RPMI7951 (cell line): Measurements from ENCODE around the gene IFNL3. TPM values are rescaled to one million over a fixed set of nuclear protein-coding genes. Genes with fewer than 3 reads are reported as not detected.
"Not testable (repeated sequence)": the region's sequence is repeated elsewhere in the genome, so short reads cannot be mapped to it uniquely, and the experiment has no call there.

Experiments used
- DNase-seq: peaks from one replicate; pipeline ENCODE4 v3.0.0-alpha.2; 2012; ENCODE audit warnings: low read depth
- total RNA-seq: library from RNA; depleted of rRNA; stranded (reverse); fragments of >200 nt; shearing (Covaris generic); gene quantifications from 2 replicates; pipeline ENCODE4 v1.2.3, GENCODE V29; 2014

IFNL3 gene
- total RNA-seq, 1 experiment from 2014 or later = not detected

GRCh38 chr19:39253374-39254149, 8.8 kb upstream of the IFNL3 start:
- no peak for DNase-seq

GRCh38 chr19:39252458-39252857, 7.7 kb upstream of the IFNL3 start:
- no peak for DNase-seq

GRCh38 chr19:39251846-39252245, 7.0 kb upstream of the IFNL3 start:
- no peak for DNase-seq

GRCh38 chr19:39251081-39251480, 6.3 kb upstream of the IFNL3 start:
- no peak for DNase-seq

- no peak for DNase-seq
These were observed 4.0 kb upstream of the IFNL3 start, which contains the start of gene IFNL4 for GRCh38 chr19:39248806-39249205. Gene IFNL4, minus strand, starts transcription at chr19:39248856.

- DNase-seq = no peak
These were observed 3.2 kb upstream of the IFNL3 start for GRCh38 chr19:39247701-39248664.

- peak; percentile 40 for DNase-seq
These were observed 2.3 kb upstream of the IFNL3 start for GRCh38 chr19:39246951-39247669.

GRCh38 chr19:39245166-39245565, 360 bp upstream of the IFNL3 start:
- DNase-seq = not testable (repeated sequence)

- DNase-seq = not testable (repeated sequence)
These were observed 1.1 kb downstream of the IFNL3 start for GRCh38 chr19:39243741-39244140.

- no peak for DNase-seq
These were observed 4.4 kb downstream of the IFNL3 start for GRCh38 chr19:39240421-39240820.

GRCh38 chr19:39238944-39239343, 5.9 kb downstream of the IFNL3 start:
- no peak for DNase-seq

- no peak for DNase-seq
These were observed 6.6 kb downstream of the IFNL3 start for GRCh38 chr19:39238209-39238608.

- peak; percentile 28 for DNase-seq
These were observed 7.3 kb downstream of the IFNL3 start for GRCh38 chr19:39237200-39238184.

GRCh38 chr19:39236527-39236926, 8.3 kb downstream of the IFNL3 start:
- no peak for DNase-seq

- no peak for DNase-seq
These were observed 12.1 kb downstream of the IFNL3 start for GRCh38 chr19:39232708-39233107.

GRCh38 chr19:39230096-39230764, 14.6 kb downstream of the IFNL3 start:
- DNase-seq = no peak

- DNase-seq = no peak
These were observed 19.9 kb downstream of the IFNL3 start for GRCh38 chr19:39224910-39225309.

- DNase-seq = peak; percentile 22
These were observed 21.0 kb downstream of the IFNL3 start for GRCh38 chr19:39223703-39224279.

GRCh38 chr19:39219108-39219507, 25.7 kb downstream of the IFNL3 start:
- DNase-seq = not testable (repeated sequence)
